GM12873 (cell line): Measurements from ENCODE around the gene MRPS14.

ENCODE experiments used
- CTCF ChIP-seq: IDR thresholded peaks from 2 replicates; pipeline ENCODE4 v1.5.1; 2012; ENCODE audit warnings: low read depth, mild to moderate bottlenecking, moderate library complexity, low read length, control low read depth; ENCODE audit not compliant: insufficient read depth; ENCODE audit errors: missing control alignments

MRPS14 gene

GRCh38 chr1:175019524-175019923, 3.7 kb downstream of the MRPS14 start:
- TF ChIP-seq CTCF: no peak

- TF ChIP-seq CTCF: no peak
Measured at GRCh38 chr1:175015243-175015642, 8.0 kb downstream of the MRPS14 start.

GRCh38 chr1:175013445-175013844, 9.8 kb downstream of the MRPS14 start:
- no peak for TF ChIP-seq CTCF

GRCh38 chr1:175009532-175009931, 13.7 kb downstream of the MRPS14 start:
- TF ChIP-seq CTCF: no peak

GRCh38 chr1:175005085-175005783, 18.0 kb downstream of the MRPS14 start:
- TF ChIP-seq CTCF: no peak

GRCh38 chr1:175003521-175003920, 19.7 kb downstream of the MRPS14 start:
- TF ChIP-seq CTCF: no peak

- no peak for TF ChIP-seq CTCF
Measured at GRCh38 chr1:175002910-175003517, 20.2 kb downstream of the MRPS14 start.
